Activated CD4-positive, alpha-beta T cell treated with anti-CD3 and anti-CD28 coated beads, Interleukin-2, amount 50 U/mL, for 24 hours (primary cell): ENCODE data around the gene SPATA20.

Experiments used
- DNase-seq, 2 donors: peaks; one replicate each; pipeline ENCODE4 v3.0.0-alpha.2; 2020; ENCODE audit warnings: low read depth in 1 of 2, low spot score in 1 of 2

The SPATA20 gene

GRCh38 chr17:50573866-50574611 is 27.1 kb downstream of the SPATA20 start:
- DNase-seq: no peak

GRCh38 chr17:50575581-50576210 is 28.7 kb downstream of the SPATA20 start:
- no peak for DNase-seq

GRCh38 chr17:50576864-50577263 is 29.9 kb downstream of the SPATA20 start:
- no peak for DNase-seq

GRCh38 chr17:50577451-50577954 is 30.5 kb downstream of the SPATA20 start:
- DNase-seq: no peak

GRCh38 chr17:50578173-50578572 is 31.2 kb downstream of the SPATA20 start:
- DNase-seq: no peak

- DNase-seq: no peak
Observed at GRCh38 chr17:50579399-50579798, 32.4 kb downstream of the SPATA20 start.

GRCh38 chr17:50580646-50581045 is 33.7 kb downstream of the SPATA20 start:
- no peak for DNase-seq

- no peak for DNase-seq
Observed at GRCh38 chr17:50581316-50581715, 34.3 kb downstream of the SPATA20 start.

- DNase-seq: no peak
Observed at GRCh38 chr17:50582741-50583140, 35.8 kb downstream of the SPATA20 start.

- DNase-seq: no peak
Observed at GRCh38 chr17:50583641-50584040, 36.7 kb downstream of the SPATA20 start.

- no peak for DNase-seq
Observed at GRCh38 chr17:50584116-50584515, 37.1 kb downstream of the SPATA20 start.

- DNase-seq: no peak
Observed at GRCh38 chr17:50584749-50585148, 37.8 kb downstream of the SPATA20 start.

- no peak for DNase-seq
Observed at GRCh38 chr17:50585346-50585745, 38.4 kb downstream of the SPATA20 start.

GRCh38 chr17:50585891-50586290 is 38.9 kb downstream of the SPATA20 start:
- no peak for DNase-seq

GRCh38 chr17:50586421-50587247 is 39.7 kb downstream of the SPATA20 start:
- DNase-seq: no peak

GRCh38 chr17:50587571-50587970 is 40.6 kb downstream of the SPATA20 start:
- DNase-seq: no peak

- no peak for DNase-seq
Observed at GRCh38 chr17:50588391-50589049, 41.5 kb downstream of the SPATA20 start.

GRCh38 chr17:50589095-50589705 is 42.2 kb downstream of the SPATA20 start:
- DNase-seq: no peak

GRCh38 chr17:50590946-50591737 is 44.2 kb downstream of the SPATA20 start:
- DNase-seq: no peak

- no peak for DNase-seq
Observed at GRCh38 chr17:50593321-50593720, 46.3 kb downstream of the SPATA20 start.
